Tibial nerve (tissue), 4 donors: Measurements from ENCODE around the gene TRIM67. TPM values are rescaled to one million over a fixed set of nuclear protein-coding genes. Genes with fewer than 3 reads are reported as not detected.

Source experiments
- DNase-seq, 2 donors: peaks; one replicate each; pipeline ENCODE4 v3.0.0-alpha.2; 2019; ENCODE audit warnings: low spot score in 2 of 2
- H3K27ac ChIP-seq, 4 donors: fragments of 200-600 bp; sonication (generic) in 3 of 4; one replicate each; pipeline ENCODE4 v1.5.1; 2017 to 2019; ENCODE audit warnings: mild to moderate bottlenecking in 1 of 4
- H3K27me3 ChIP-seq, 2 donors: fragments of 200-600 bp; sonication (generic) in 1 of 2; one replicate each; pipeline versions ENCODE4 v1.5.1 to v1.6.0; 2017 to 2019
- H3K36me3 ChIP-seq, 3 donors: fragments of 200-600 bp; sonication (generic); one replicate each; pipeline ENCODE4 v1.5.1; 2018 to 2019
- H3K4me1 ChIP-seq, 4 donors: fragments of 200-600 bp; sonication (generic) in 3 of 4; one replicate each; pipeline ENCODE4 v1.5.1; 2017 to 2019
- H3K4me3 ChIP-seq, 4 donors: fragments of 200-600 bp; sonication (generic) in 3 of 4; one replicate each; pipeline ENCODE4 v1.5.1; 2017 to 2019; ENCODE audit warnings: mild to moderate bottlenecking in 1 of 4, moderate library complexity in 1 of 4
- H3K9me3 ChIP-seq, 4 donors: fragments of 200-600 bp; sonication (generic) in 3 of 4; one replicate each; pipeline ENCODE4 v1.5.1; 2017 to 2019
- EP300 ChIP-seq, 2 donors: sonication (generic); formaldehyde crosslinking; IDR thresholded peaks; one replicate each; pipeline ENCODE4 v1.6.1; 2017; ENCODE audit warnings: antibody characterized with exemption in 2 of 2, mild to moderate bottlenecking in 1 of 2
- POLR2A ChIP-seq, 2 donors: fragments of 450-650 bp; IDR thresholded peaks; one replicate each; pipeline ENCODE4 v1.6.1; 2017; ENCODE audit warnings: antibody characterized with exemption in 2 of 2, mild to moderate bottlenecking in 2 of 2, moderate library complexity in 2 of 2
- WGBS, 2 donors: methylation state at CpG; one replicate each; pipeline ENCODE4 v1.1.5; 2018; 5-methylcytosine and 5-hydroxymethylcytosine counted together
- total RNA-seq, 4 donors: library from RNA; depleted of rRNA; stranded (reverse); fragments of >200 nt; gene quantifications; one replicate each; pipeline ENCODE4 v1.1.0, GENCODE V29; 2016
- TF ChIP-seq, protein P1 (sequence below), 5 experiments: fragments of 200-600 bp in 3 of 5; fragments of 450-650 bp in 2 of 5; sonication (generic) in 3 of 5; IDR thresholded peaks; one replicate each; pipeline ENCODE4 v1.5.1; 2016 to 2019; ENCODE audit warnings: antibody characterized with exemption in 5 of 5, mild to moderate bottlenecking in 3 of 5, moderate library complexity in 2 of 5

The TRIM67 gene
- total RNA-seq, 4 donors from 2014 or later, result 0.30 TPM; not detected in 3

DNA sequence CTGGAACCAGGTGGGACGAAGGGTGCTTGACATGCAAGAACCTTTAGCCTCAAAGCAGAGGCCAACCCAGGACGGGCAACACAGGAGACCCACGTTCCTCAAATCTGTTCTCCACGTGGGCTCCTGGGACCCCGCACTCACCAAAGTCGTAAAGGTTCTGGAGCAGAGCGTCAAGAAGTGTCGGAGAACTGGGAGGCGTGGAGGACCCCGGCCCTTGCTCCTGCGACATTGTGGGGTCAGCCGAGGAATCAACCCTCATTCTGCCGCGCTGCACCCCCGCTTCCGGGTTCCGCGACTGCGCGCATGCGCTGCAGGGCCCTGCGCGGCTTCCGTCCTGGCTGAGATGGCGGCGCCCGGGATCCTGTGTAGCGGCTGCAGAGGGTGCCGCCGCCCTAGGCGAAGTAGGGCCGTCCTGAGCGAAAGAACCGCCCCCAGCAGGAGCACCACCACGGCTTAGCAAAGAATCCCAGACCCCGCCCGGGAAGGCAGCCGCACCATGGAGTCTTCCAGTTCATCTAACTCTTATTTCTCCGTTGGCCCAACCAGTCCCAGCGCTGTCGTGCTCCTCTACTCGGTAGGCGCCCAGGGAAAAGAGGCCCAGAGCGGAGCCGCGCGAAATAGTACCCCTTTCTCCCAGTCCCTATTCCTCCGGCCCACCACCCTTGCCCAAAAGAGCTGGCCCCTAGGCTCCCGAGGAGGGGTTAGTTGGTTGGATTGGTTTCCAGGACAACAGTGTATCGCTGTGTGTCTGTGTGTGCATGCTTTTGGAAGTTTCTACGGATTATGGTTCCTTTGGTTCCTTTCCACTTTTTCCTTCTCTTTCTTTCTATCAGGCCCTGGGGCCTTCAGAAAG lies 79.3 kb downstream of the TRIM67 start, which contains the start of gene GNPAT:
Gene GNPAT (plus strand): TSS at position 330 of the 853 bp plus-strand sequence. CDS start 167 bp downstream, at position 497.
- WGBS, 2 donors, result 0% methylated on average over 19 to 23 of the region's 51 CpGs

DNA sequence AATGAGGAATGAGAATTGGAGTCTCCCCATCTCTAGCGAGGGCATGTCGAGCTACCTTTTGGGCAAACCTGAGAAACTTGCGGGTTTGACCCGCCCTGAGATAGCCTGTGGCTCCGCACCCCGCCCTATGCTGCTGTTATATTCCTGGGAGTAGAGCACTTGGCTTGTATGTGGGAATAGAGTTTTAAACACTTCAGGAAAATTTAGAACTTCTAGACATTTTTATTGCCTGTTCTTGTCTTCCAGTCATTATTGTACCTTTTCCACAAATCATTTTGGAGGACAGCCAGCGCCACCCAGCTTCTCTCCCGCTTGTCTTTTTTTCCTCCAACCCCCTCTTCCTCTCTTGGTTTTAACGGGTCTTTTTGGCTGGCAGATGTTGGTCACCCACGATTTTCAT lies 79.9 kb downstream of the TRIM67 start:
- Histone ChIP-seq H3K36me3 (peaks cover 0 to 21% (median 0%) of the 10 kb centered on the region in 3 donors), H3K4me3 (peak overlapping the region; percentile 58 to 86 (median 81)), H3K9me3 (no peaks in the 10 kb centered on the region), H3K4me1 (peaks cover 0 to 55% (median 20%) of the 10 kb centered on the region in 4 donors), H3K27ac (peak overlapping the region in 2 of 4 donors; percentile 84 to 88), H3K27me3 (no peaks in the 10 kb centered on the region)
- DNase-seq, result peak in 1 of 2 donors; percentile 7
- WGBS, 2 donors, result 0 to 1% methylated on average over 10 of the region's 10 CpGs
- TF ChIP-seq, protein P1, sequence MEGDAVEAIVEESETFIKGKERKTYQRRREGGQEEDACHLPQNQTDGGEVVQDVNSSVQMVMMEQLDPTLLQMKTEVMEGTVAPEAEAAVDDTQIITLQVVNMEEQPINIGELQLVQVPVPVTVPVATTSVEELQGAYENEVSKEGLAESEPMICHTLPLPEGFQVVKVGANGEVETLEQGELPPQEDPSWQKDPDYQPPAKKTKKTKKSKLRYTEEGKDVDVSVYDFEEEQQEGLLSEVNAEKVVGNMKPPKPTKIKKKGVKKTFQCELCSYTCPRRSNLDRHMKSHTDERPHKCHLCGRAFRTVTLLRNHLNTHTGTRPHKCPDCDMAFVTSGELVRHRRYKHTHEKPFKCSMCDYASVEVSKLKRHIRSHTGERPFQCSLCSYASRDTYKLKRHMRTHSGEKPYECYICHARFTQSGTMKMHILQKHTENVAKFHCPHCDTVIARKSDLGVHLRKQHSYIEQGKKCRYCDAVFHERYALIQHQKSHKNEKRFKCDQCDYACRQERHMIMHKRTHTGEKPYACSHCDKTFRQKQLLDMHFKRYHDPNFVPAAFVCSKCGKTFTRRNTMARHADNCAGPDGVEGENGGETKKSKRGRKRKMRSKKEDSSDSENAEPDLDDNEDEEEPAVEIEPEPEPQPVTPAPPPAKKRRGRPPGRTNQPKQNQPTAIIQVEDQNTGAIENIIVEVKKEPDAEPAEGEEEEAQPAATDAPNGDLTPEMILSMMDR (IDR thresholded peaks at IDR 0.05), result no peak
- TF ChIP-seq POLR2A (IDR thresholded peaks at IDR 0.05), result no peak
- no peak for TF ChIP-seq EP300 (IDR thresholded peaks at IDR 0.05)

More for the DNA sequence above, 79.3 kb downstream of the TRIM67 start, which contains the start of gene GNPAT:
- Histone ChIP-seq H3K4me3 (peak within 1 kb of the TSS; percentile 58 to 86 (median 81)), H3K27me3 (no peaks in the 10 kb centered on the region), H3K36me3 (peaks cover 0 to 26% (median 0%) of the 10 kb centered on the region in 3 donors), H3K27ac (peak within 1 kb of the TSS; percentile 1 to 88 (median 86)), H3K9me3 (no peaks in the 10 kb centered on the region), H3K4me1 (peaks cover 0 to 58% (median 23%) of the 10 kb centered on the region in 4 donors)
- TF ChIP-seq, protein P1 (IDR thresholded peaks at IDR 0.05), result no peak
- peak; percentile 58 to 76 for TF ChIP-seq POLR2A (IDR thresholded peaks at IDR 0.05)
- TF ChIP-seq EP300 (IDR thresholded peaks at IDR 0.05), result peak in 1 of 2 donors; percentile 96
- DNase-seq, result peak; percentile 72 to 73

DNA sequence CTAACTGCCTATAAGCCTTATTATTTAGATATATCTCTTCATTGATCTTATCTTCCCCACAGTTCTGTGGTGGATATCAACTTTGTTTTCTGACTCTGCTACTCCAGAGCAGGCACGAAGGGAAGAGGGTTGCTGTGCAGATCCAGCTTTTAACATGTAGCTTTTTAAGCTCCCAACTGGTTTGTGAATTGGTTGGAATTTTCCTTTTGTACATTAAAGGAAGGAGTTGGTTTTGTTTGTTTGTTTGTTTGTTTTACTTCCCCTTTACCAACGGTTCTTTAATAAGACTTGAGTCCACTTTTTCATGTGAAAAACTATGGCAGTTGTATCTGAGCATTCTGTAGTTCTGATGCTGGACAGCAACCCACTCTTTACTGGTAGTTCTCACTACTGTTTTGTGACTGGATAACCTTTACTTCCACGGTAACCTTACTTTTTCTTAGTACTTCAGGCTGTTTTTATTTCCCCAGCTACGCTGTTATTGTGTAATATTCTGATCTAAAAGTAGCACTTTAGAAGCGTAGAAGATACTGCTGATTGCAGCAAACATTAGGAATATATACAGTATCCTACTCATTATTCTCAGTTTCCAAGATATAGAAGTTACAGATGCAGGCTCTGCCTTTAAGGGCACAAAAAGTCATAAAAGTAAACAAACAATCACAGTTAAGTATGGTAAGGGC lies 80.8 kb downstream of the TRIM67 start:
- no peak for TF ChIP-seq POLR2A (IDR thresholded peaks at IDR 0.05)
- TF ChIP-seq, protein P1 (IDR thresholded peaks at IDR 0.05), result no peak
- TF ChIP-seq EP300 (IDR thresholded peaks at IDR 0.05), result no peak
- Histone ChIP-seq H3K27me3 (no peaks in the 10 kb centered on the region), H3K9me3 (no peaks in the 10 kb centered on the region), H3K4me1 (peaks cover 0 to 48% (median 19%) of the 10 kb centered on the region in 4 donors), H3K4me3 (peak overlapping the region; percentile 58 to 86 (median 81)), H3K27ac (no peak overlapping the region), H3K36me3 (peaks cover 0 to 18% (median 0%) of the 10 kb centered on the region in 3 donors)
- WGBS, 2 donors, result 38 to 41% methylated on average over 5 of the region's 5 CpGs
- no peak for DNase-seq

DNA sequence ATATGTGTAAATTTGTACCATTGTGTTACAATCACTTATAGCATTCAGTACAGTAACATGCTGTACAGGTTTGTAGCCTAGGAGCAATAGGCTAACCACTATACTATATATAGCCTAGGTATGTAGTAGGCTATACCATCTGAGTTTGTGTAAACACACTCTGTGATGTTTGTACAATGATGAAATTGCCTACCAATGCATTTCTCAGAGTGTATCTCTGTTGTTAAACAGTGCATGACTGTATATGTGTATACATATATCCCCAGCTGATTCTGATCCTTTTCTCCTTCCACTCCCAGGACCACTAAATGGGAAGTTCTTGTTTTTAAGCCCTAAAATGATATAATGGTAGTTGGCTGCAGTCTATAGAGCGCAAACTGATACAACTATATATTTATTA lies 86.9 kb downstream of the TRIM67 start:
- no peak overlapping the region for H3K27ac ChIP-seq
- H3K36me3 ChIP-seq, result peaks cover 0 to 37% (median 0%) of the 10 kb centered on the region in 3 donors
- WGBS, 2 donors, result 96 to 100% methylated on average over 1 of the region's 1 CpG
- no peak for DNase-seq
- peaks cover 0 to 11% (median 0%) of the 10 kb centered on the region in 4 donors for H3K4me1 ChIP-seq
- H3K9me3 ChIP-seq, result no peaks in the 10 kb centered on the region
- H3K27me3 ChIP-seq, result no peaks in the 10 kb centered on the region
- no peak overlapping the region for H3K4me3 ChIP-seq
- TF ChIP-seq EP300 (IDR thresholded peaks at IDR 0.05) (no peak), POLR2A (IDR thresholded peaks at IDR 0.05) (no peak)
- TF ChIP-seq, protein P1 (IDR thresholded peaks at IDR 0.05), result no peak
